HCT116 (cell line): Measurements from ENCODE around the gene PPP1R36.

ENCODE experiments used
- FOSL1 ChIP-seq: IDR thresholded peaks from 2 replicates; pipeline ENCODE4 v1.6.1; 2012; ENCODE audit warnings: low read depth
- POLR2A ChIP-seq: IDR thresholded peaks from 2 replicates; pipeline ENCODE4 v1.7.0; 2011; ENCODE audit warnings: borderline replicate concordance; ENCODE audit not compliant: insufficient read depth, insufficient read length; ENCODE audit errors: extremely low read depth

DNA sequence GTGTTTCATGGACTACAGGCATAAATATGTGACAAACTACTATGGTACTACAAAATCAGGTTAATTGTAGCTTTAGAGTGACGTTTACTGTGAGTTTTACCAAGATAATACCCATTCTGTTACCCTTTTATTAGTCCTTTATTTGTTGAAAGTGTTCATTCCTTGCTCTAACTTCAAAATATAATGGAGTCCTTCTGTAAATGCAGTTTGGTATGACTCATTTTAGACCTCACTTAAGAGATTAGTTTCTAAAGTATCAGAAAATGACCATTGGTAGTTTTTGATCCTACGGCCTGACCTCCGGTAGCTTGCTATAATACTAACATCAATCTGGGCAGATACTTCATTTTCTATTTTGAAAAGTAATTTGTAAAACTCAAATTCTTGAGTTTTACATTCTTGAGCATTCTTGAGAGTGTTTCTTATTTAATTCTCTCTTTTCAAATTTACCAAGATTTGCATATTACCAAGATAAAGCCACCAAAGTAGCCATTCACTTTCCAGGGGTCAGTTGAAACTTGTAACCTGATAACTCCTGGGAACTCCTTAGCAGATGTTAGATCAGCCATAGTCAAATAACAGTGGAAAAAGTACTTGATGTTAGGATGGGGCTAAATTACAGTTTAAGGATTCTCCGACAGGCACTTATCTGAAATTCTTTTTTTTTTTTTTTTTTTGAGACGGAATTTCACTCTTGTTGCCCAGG, 5.0 kb upstream of the PPP1R36 start:
- no peak for TF ChIP-seq FOSL1
- TF ChIP-seq POLR2A = no peak
